ENCODE results near the gene SNX20. TPM values are rescaled to one million over a fixed set of nuclear protein-coding genes. Genes with fewer than 3 reads are reported as not detected.
A peak's percentile ranks its signal among the peaks of the same experiment; 100 is the strongest.

Gene SNX20
- total RNA-seq, 1 donor from 2014 or later, result 0.41 TPM

GRCh38 chr16:50659806-50660205 lies 21.3 kb downstream of the SNX20 start:
- no peak for DNase-seq

DNA sequence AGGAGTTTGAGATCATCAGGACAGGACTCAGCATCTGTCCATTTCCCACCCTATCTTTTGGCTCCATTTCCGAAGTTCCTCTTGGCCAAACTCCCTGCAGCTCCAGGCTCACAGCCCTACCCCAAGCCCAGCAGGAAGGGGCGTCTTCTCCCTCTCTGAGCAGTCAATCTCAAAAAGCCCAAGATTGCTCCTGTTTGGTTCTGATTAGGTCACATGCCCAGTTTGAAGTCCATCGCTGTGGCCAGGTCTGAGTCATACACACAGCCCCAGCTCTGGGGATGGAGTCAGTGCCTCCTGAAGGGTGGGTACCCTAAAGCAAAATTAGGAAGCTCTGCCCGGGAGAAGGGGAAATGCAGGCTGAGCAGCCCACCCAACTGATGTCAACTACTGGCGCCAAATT lies 23.9 kb downstream of the SNX20 start:
- no peak for DNase-seq

- DNase-seq, result no peak
These were observed 25.5 kb downstream of the SNX20 start for GRCh38 chr16:50655558-50656055.

DNA sequence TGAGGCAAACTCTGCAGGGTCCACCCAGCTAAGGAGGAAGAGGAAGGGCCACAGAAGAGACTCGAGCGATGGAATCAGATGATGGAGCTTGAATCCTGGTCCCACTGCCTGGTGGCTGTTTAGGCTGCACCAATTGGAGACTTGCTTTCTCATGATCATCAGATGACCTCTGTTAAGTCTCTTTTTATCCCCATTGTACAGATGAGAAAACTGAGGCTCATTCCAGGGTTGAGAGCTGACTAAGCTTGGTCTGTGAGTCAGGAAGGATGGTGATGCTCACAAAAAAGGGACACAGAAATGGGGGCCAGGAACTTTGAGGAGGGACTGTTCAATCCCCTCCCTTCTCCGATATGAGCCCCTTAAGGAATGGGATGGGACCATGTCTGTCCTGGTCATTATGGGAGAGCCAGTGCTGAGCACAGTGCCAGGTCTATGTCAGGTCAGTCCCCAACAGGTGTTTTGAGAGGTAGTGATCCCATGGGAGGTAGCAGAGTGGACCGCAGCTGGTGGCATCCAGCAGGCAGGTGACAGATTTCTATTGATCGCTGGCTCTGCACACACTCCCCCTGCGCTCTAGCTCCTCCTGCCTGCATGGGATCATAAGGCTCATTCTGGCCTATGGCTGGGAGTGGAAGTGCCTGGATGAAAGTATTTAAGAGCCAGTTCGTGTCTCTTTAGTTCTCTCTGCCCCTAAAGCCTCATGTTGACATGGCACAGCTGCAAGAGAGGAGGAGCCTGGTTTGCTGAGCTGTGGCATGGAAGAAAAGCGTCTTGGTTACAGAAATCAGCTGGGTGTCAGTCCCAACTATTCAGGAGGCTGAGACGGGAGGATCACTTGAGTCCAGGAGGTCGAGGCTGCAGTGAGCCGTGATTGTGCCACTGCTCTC lies 27.2 kb downstream of the SNX20 start:
- peak; percentile 19 for DNase-seq

DNA sequence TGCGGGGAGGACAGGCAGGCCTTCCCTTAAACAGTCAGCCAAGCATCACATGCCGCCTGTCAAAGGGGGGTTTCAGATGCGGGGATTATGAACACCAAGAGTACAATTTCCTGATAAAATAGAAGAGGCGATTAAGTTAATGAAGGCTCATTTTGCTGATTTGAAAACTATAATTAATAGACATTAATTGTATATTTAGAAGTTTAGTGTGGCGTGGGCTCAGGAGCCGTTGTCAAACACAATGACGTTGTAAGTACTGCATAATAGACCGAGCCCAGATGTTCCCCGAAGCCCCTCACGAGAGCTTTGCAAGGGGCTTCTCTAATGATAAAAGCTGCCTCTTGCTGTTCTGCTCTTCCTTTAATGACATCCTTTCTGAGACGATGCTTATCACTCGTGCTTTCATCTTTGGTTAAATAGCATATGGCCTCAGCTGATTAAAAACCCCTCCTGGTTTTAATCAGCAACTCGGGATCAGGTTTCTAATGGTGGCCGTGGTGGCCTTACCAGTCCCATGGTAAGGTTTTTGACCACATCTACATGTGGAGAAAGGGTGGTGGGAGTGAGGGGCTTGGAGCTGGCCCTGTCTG lies 28.2 kb downstream of the SNX20 start:
- no peak for DNase-seq

DNA sequence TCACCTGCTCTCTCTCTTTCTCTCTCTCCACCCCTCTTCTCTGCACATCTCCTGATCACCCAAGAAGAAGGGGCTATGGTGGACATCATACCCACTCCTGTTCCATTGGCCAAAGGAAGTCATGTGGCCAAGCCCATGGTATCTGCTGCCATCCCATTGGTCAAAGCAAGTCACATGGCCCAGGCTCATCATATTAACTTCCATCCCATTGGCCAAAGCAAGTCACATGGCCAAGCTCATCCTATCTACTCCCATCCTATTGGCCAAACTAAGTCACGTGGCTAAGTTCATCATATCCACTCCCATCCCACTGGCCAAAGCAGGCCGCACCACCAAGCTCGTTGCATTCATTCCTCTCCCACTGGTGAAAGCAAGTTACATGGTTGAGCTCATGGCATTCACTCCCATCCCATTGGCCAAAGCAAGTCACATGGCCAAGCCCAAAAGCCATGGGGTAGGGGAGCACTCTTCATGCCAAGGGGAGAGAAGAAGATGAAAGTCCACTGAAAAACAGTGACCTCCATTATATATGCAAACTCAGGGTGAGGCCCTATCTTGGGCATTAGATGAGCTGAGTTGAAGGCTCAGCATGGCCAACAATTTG lies 29.2 kb downstream of the SNX20 start:
- no peak for DNase-seq

DNA sequence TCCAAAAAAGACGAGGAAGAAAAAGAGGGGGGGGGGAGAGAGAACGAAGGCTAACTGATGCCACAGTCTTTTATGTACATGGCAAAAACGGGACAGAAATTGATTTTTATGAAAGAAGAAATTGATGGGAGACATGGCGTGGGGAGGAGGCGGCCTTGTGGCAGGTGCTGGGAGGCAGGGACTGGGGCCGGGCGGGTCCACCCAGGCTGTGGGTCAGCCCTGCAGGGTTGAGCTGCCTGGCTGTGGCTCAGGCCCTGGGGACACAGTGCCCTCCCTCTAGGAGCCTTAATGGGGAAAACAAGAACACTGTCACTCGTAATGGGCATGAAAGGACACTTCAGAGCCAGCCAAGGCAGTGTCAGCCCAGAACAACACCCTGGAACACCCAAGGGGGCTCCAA lies 34.8 kb downstream of the SNX20 start:
- DNase-seq, result no peak

GRCh38 chr16:50645563-50646220 lies 35.4 kb downstream of the SNX20 start:
- peak; percentile 48 for DNase-seq

GRCh38 chr16:50644729-50645128 lies 36.4 kb downstream of the SNX20 start:
- peak; percentile 69 for DNase-seq

DNA sequence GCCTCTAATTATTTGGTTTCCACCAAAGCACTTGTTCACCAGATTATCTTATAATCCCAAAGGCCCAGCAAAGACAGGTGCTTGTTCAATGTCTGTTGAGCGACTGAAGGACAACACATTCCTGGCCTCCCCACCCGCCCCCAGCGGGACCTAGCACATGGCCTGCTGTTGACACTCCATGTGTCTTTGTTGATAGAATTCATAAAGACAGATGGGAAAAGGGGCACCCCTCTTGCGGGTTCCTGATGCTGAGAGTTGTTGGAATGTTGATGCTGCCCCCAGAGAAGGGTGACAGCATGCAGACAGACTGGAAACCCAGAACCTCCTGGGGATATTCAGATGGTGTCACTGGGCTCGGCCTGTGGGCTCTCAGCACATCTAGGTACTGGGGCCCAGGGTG lies 36.9 kb downstream of the SNX20 start:
- DNase-seq, result no peak

GRCh38 chr16:50643192-50643591 lies 37.9 kb downstream of the SNX20 start:
- DNase-seq, result no peak

DNA sequence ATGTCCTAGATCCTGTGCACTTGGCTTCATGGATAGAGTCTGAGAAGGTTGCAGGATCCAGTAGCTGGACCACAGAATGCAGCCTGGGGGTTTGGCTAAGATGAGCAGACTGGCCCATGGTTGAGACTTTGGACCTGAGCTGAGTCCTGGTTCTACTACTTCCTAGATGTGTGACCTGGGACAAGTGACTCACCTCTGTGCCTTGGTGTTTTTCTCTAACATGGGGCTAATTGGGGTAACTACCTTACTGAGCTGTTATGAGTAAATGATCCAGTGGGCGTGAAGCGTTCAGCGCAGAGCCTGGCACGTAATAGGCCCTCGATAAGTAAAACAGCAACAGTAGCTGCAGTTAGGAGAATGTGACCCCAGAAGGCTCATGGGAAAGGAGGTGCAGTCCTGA lies 38.8 kb downstream of the SNX20 start:
- DNase-seq, result no peak

DNA sequence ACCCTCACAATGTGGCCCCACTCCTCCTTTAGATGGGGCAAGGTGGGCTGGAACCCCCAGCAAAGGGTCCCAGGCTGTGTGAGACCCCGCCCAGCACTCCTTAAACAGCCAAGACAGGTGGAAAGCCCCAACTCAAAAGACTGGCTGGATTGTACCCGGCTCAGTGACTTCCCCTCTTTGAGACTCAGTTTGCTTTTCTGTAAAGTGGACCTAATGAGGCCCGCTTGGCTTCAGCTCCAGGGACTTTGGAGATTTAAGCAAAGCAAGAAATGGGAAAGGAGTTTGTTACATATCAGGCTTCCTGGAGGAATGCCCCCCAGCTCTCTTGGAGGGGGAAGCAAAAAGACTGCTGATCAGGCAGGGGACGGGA lies 39.3 kb downstream of the SNX20 start:
- no peak for DNase-seq

GRCh38 chr16:50640919-50641817 lies 39.9 kb downstream of the SNX20 start:
- DNase-seq, result no peak

- DNase-seq, result no peak
These were observed 40.7 kb downstream of the SNX20 start for GRCh38 chr16:50640391-50640790.

GRCh38 chr16:50638816-50639670 lies 42.1 kb downstream of the SNX20 start:
- no peak for DNase-seq

DNA sequence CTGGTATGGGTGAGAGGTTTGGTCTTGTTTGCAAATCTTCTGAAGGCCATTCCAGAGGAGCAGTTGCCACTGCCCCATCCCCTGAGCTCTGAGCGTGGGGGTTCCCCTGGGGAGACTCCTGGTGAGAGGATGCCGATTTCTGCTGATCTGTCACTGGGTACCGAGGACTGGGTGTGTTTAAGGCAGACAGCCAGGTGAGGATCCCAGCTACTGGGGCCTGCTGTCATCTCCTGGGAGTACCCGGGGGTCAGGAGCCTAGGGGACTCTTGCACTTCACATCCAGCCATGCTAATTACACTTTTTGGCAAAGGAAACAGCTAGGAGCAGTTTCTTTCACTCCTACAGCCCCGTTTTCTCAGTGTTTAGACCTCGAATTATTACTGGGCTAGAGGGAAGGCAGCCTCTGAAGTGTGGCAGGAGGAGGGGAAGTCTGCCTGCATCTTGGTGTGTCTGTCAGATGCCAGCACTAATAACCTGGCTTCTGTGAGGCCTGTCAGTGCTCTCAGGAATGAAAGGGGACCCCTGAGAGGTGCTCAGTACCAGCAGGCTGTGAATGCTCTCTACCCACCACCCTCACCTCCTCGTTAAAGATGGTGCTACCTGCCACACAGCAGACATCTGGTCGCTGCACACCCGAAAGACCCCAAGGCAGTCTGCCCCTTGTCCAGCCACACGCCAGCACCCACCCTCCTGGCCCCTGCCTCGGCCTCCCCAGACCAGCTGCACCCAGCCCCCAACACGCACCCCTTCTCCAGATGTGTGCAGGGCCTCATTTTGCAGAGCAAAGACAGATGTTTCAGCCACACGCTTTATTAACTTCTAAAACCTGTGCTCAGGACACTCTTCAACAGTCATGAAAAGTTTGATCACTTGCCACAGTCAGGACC lies 43.2 kb downstream of the SNX20 start:
- DNase-seq, result no peak

GRCh38 chr16:50636753-50637374 lies 44.2 kb downstream of the SNX20 start:
- DNase-seq, result peak; percentile 26

Measured in tongue (tissue), 2 donors.